Endodermal cell (in vitro differentiated cells): ENCODE results near the gene POU2AF3. TPM values are rescaled to one million over a fixed set of nuclear protein-coding genes. Genes with fewer than 3 reads are reported as not detected.

Source experiments
- DNase-seq: peaks from one replicate; pipeline ENCODE4 v3.0.0-alpha.2; 2017
- H3K27ac ChIP-seq: 2 replicates; pipeline ENCODE4 v1.5.1; 2013; ENCODE audit warnings: mild to moderate bottlenecking, low read depth, low read length, moderate library complexity
- H3K27me3 ChIP-seq: 2 replicates; pipeline ENCODE4 v1.6.1; 2013; ENCODE audit warnings: mild to moderate bottlenecking, low read length, moderate library complexity; ENCODE audit not compliant: insufficient read depth, control insufficient read depth, poor library complexity, severe bottlenecking
- H3K36me3 ChIP-seq: 2 replicates; pipeline ENCODE4 v1.7.0; 2013; ENCODE audit warnings: mild to moderate bottlenecking, low read length, moderate library complexity; ENCODE audit not compliant: control insufficient read depth, insufficient read depth
- H3K4me1 ChIP-seq: one replicate; pipeline ENCODE4 v1.7.0; 2013; ENCODE audit warnings: low read length; ENCODE audit not compliant: control insufficient read depth, insufficient read depth
- H3K4me3 ChIP-seq: 2 replicates; pipeline ENCODE4 v1.5.1; 2013; ENCODE audit warnings: mild to moderate bottlenecking, low read length, moderate library complexity
- H3K9ac ChIP-seq: 2 replicates; pipeline ENCODE4 v1.6.1; 2013; ENCODE audit warnings: mild to moderate bottlenecking, low read length, moderate library complexity; ENCODE audit not compliant: poor library complexity, severe bottlenecking; ENCODE audit errors: extremely low read depth
- H3K9me3 ChIP-seq: 2 replicates; pipeline ENCODE4 v1.6.1; 2013; ENCODE audit warnings: mild to moderate bottlenecking, low read length, moderate library complexity; ENCODE audit not compliant: control insufficient read depth
- H3K27ac Mint-ChIP-seq: 2 replicates; pipeline ENCODE4 v1.8.0; 2020; ENCODE audit warnings: mixed read lengths
- H3K27me3 Mint-ChIP-seq: 2 replicates; pipeline ENCODE4 v1.8.0; 2021; ENCODE audit warnings: mild to moderate bottlenecking, mixed read lengths; ENCODE audit not compliant: insufficient read depth
- H3K36me3 Mint-ChIP-seq: 2 replicates; pipeline ENCODE4 v1.8.0; 2020; ENCODE audit warnings: low read depth, mixed read lengths
- H3K4me1 Mint-ChIP-seq: 2 replicates; pipeline ENCODE4 v1.8.0; 2020; ENCODE audit warnings: mixed read lengths
- H3K4me3 Mint-ChIP-seq: 2 replicates; pipeline ENCODE4 v1.8.0; 2020; ENCODE audit warnings: mild to moderate bottlenecking, moderate library complexity, mixed read lengths
- H3K9me3 Mint-ChIP-seq: 2 replicates; pipeline ENCODE4 v1.8.0; 2020; ENCODE audit warnings: mild to moderate bottlenecking, mixed read lengths
- CTCF ChIP-seq: fragments of 200-600 bp; sonication (generic); conservative IDR thresholded peaks from 2 replicates; pipeline ENCODE4 v1.5.0; 2021; ENCODE audit warnings: antibody characterized with exemption, mild to moderate bottlenecking
- WGBS, 2 experiments: methylation state at CpG; one replicate each; pipeline versions ENCODE4 v1.1.5 to v1.1.7; 2013; ENCODE audit warnings: missing lambda C conversion rate in 2 of 2, mixed read lengths in 1 of 2; ENCODE audit not compliant: insufficient coverage in 1 of 2, insufficient read length in 1 of 2; 5-methylcytosine and 5-hydroxymethylcytosine counted together
- total RNA-seq, 2 donors: library from RNA; stranded (reverse); fragmentation: NEBNext Ultra II Directional in 1 of 2; extraction: Animal tissue kit (Norgen Biotek cat#: 25700) in 1 of 2; gene quantifications; 2 replicates in 1 of 2; 3 replicates in 1 of 2; pipeline ENCODE4 v1.2.1, GENCODE V29; 2021

The POU2AF3 gene
- total RNA-seq, 2 donors from 2014 or later: 0.55 to 1.8 TPM

- Histone ChIP-seq H3K4me3 (no peak overlapping the region), H3K4me1 (no peaks in the 10 kb centered on the region), H3K36me3 (no peaks in the 10 kb centered on the region), H3K27ac (no peak overlapping the region), H3K9ac (no peak overlapping the region), H3K27me3 (no peaks in the 10 kb centered on the region), H3K9me3 (no peaks in the 10 kb centered on the region)
- no peak for DNase-seq
- Mint-ChIP-seq H3K4me1 (no peaks in the 10 kb centered on the region), H3K4me3 (no peak overlapping the region), H3K27ac (no peak overlapping the region), H3K27me3 (peaks cover 3% of the 10 kb centered on the region), H3K36me3 (no peaks in the 10 kb centered on the region), H3K9me3 (no peaks in the 10 kb centered on the region)
- 85 to 86% methylated on average over 4 to 5 of the region's 5 CpGs for WGBS, 2 experiments
- no peak for TF ChIP-seq CTCF
Measured at GRCh38 chr11:111269146-111269868, 29.0 kb upstream of the POU2AF3 start.

GRCh38 chr11:111272420-111272819 lies 25.9 kb upstream of the POU2AF3 start:
- H3K4me3 ChIP-seq: no peak overlapping the region
- H3K9ac ChIP-seq: no peak overlapping the region
- no peak overlapping the region for H3K27ac ChIP-seq
- no peak for TF ChIP-seq CTCF
- DNase-seq: no peak
- H3K27me3 ChIP-seq: peaks cover 5% of the 10 kb centered on the region
- no peaks in the 10 kb centered on the region for H3K4me1 ChIP-seq
- Mint-ChIP-seq H3K4me1 (no peaks in the 10 kb centered on the region), H3K36me3 (no peaks in the 10 kb centered on the region), H3K27me3 (peaks cover 3% of the 10 kb centered on the region), H3K4me3 (no peak overlapping the region), H3K9me3 (no peaks in the 10 kb centered on the region), H3K27ac (no peak overlapping the region)
- H3K9me3 ChIP-seq: no peaks in the 10 kb centered on the region
- 95 to 100% methylated on average over 2 to 3 of the region's 3 CpGs for WGBS, 2 experiments
- no peaks in the 10 kb centered on the region for H3K36me3 ChIP-seq

GRCh38 chr11:111282562-111283075 lies 15.7 kb upstream of the POU2AF3 start:
- Mint-ChIP-seq H3K4me1 (no peaks in the 10 kb centered on the region), H3K9me3 (no peaks in the 10 kb centered on the region), H3K4me3 (no peak overlapping the region), H3K27ac (no peak overlapping the region), H3K27me3 (peaks cover 21% of the 10 kb centered on the region), H3K36me3 (no peaks in the 10 kb centered on the region)
- H3K36me3 ChIP-seq: no peaks in the 10 kb centered on the region
- H3K27ac ChIP-seq: no peak overlapping the region
- no peak overlapping the region for H3K4me3 ChIP-seq
- WGBS, 2 experiments: 89% methylated on average over 2 to 3 of the region's 3 CpGs
- H3K4me1 ChIP-seq: no peaks in the 10 kb centered on the region
- no peaks in the 10 kb centered on the region for H3K9me3 ChIP-seq
- no peak for DNase-seq
- TF ChIP-seq CTCF: no peak
- no peak overlapping the region for H3K9ac ChIP-seq
- H3K27me3 ChIP-seq: no peaks in the 10 kb centered on the region
